Measurements from ENCODE around the gene CTNNB1.

DNA sequence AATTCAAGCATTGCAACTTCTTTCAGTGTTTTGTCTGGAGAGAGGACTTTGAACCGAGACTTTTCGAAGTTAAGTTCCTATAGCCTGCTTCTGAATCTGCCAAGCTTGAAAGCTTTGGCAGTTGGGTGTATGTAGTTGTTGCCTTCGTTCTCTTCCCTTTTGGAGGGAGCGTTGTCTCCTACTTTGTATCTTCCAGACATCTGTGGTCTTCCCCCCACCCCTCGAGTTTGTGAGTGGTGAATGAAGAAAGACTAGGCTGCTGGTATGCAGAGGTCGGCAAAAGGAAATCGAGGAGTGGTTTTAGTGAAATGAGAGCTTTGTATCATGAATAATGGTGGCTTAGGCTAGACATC, 1.3 kb downstream of the CTNNB1 start:
- TF ChIP-seq, protein P1, sequence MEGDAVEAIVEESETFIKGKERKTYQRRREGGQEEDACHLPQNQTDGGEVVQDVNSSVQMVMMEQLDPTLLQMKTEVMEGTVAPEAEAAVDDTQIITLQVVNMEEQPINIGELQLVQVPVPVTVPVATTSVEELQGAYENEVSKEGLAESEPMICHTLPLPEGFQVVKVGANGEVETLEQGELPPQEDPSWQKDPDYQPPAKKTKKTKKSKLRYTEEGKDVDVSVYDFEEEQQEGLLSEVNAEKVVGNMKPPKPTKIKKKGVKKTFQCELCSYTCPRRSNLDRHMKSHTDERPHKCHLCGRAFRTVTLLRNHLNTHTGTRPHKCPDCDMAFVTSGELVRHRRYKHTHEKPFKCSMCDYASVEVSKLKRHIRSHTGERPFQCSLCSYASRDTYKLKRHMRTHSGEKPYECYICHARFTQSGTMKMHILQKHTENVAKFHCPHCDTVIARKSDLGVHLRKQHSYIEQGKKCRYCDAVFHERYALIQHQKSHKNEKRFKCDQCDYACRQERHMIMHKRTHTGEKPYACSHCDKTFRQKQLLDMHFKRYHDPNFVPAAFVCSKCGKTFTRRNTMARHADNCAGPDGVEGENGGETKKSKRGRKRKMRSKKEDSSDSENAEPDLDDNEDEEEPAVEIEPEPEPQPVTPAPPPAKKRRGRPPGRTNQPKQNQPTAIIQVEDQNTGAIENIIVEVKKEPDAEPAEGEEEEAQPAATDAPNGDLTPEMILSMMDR (IDR thresholded peaks at IDR 0.05; ENCODE audit: low read depth, low read length, poor library complexity, severe bottlenecking): no peak
- no peak for TF ChIP-seq EZH2phosphoT487 (IDR thresholded peaks at IDR 0.05; ENCODE audit: borderline replicate concordance, low read length)
